H1 (cell line): ENCODE measurements around the gene LIN54. TPM values are rescaled to one million over a fixed set of nuclear protein-coding genes. Genes with fewer than 3 reads are reported as not detected.

Experiments used
- CTCF ChIA-PET: fragments of 300-600 bp; sonication (Branson Sonifier 250); formaldehyde crosslinking; loops from one replicate; lab custom pipeline; 2021; ENCODE audit not compliant: partially characterized antibody; lab: Charles Lee
- POLR2A ChIA-PET: fragments of 300-600 bp; sonication (Branson Sonifier 250); formaldehyde crosslinking; loops from one replicate; lab custom pipeline; 2021; ENCODE audit warnings: inconsistent platforms; ENCODE audit not compliant: partially characterized antibody; lab: Charles Lee
- DNase-seq, 2 experiments: peaks; one replicate each; pipeline versions ENCODE4 v3.0.0 to v3.0.0-alpha.2; 2010 to 2022; ENCODE audit warnings: low spot score in 2 of 2, low read depth in 1 of 2, mixed read lengths in 1 of 2
- FAIRE-seq: peaks from 2 replicates; lab custom pipeline; 2011; peaks lifted over from hg19 to GRCh38; lab: Jason Lieb, UNC
- H2AFZ ChIP-seq: 2 replicates; pipeline ENCODE4 v1.8.1; 2012; ENCODE audit warnings: low read length, inconsistent platforms
- H2AK5ac ChIP-seq: 2 replicates; pipeline ENCODE4 v1.6.1; 2013; ENCODE audit warnings: low read depth, low read length
- H2BK120ac ChIP-seq: replicated peaks from 2 replicates; pipeline ENCODE3; 2013; ENCODE audit warnings: low read depth, low read length, inconsistent platforms
- H2BK12ac ChIP-seq: 2 replicates; pipeline ENCODE4 v1.6.1; 2013; ENCODE audit warnings: low read depth, low read length
- H2BK15ac ChIP-seq: 2 replicates; pipeline ENCODE4 v1.6.1; 2013; ENCODE audit warnings: low read length
- H2BK20ac ChIP-seq: 2 replicates; pipeline ENCODE4 v1.6.1; 2013; ENCODE audit warnings: low read length
- H2BK5ac ChIP-seq: 2 replicates; pipeline ENCODE4 v1.6.1; 2013; ENCODE audit warnings: low read depth, low read length
- H3K14ac ChIP-seq: 2 replicates; pipeline ENCODE4 v1.6.1; 2013; ENCODE audit warnings: inconsistent platforms; ENCODE audit not compliant: insufficient read length
- H3K18ac ChIP-seq: 2 replicates; pipeline ENCODE4 v1.6.1; 2013; ENCODE audit warnings: low read length; ENCODE audit errors: extremely low read depth
- H3K23ac ChIP-seq: 2 replicates; pipeline ENCODE4 v1.6.1; 2013; ENCODE audit warnings: inconsistent platforms; ENCODE audit not compliant: insufficient read length
- H3K23me2 ChIP-seq: 2 replicates; pipeline ENCODE4 v1.6.1; 2013; ENCODE audit warnings: low read depth, low read length
- H3K27ac ChIP-seq: 2 replicates; pipeline ENCODE4 v1.6.1; 2011; ENCODE audit warnings: low read depth, low read length, inconsistent platforms
- H3K27me3 ChIP-seq, 4 experiments: replicated peaks in 1 of 4; 1 replicate in 1 of 4; 2 replicates in 3 of 4; pipeline versions ENCODE4 v1.6.1 to v1.8.1; 2011 to 2013; ENCODE audit warnings: low read length in 3 of 4, mild to moderate bottlenecking in 3 of 4, inconsistent platforms in 2 of 4, mixed read lengths in 2 of 4, moderate library complexity in 1 of 4; ENCODE audit not compliant: control insufficient read depth in 3 of 4, insufficient read depth in 3 of 4; ENCODE audit errors: extremely low read depth in 1 of 4
- H3K36me3 ChIP-seq, 4 experiments: 2 replicates each; pipeline versions ENCODE4 v1.6.1 to v1.8.1; 2011 to 2013; ENCODE audit warnings: mild to moderate bottlenecking in 4 of 4, low read length in 3 of 4, moderate library complexity in 2 of 4, control low read depth in 1 of 4, inconsistent platforms in 1 of 4; ENCODE audit not compliant: insufficient read depth in 4 of 4, control insufficient read depth in 2 of 4
- H3K4ac ChIP-seq: replicated peaks from 2 replicates; pipeline ENCODE3; 2013; ENCODE audit warnings: low read length, low read depth, mixed read lengths, inconsistent platforms; ENCODE audit not compliant: insufficient read length
- H3K4me1 ChIP-seq, 4 experiments: replicated peaks in 1 of 4; 1 replicate in 1 of 4; 2 replicates in 3 of 4; pipeline versions ENCODE4 v1.6.1 to v1.8.1; 2011 to 2013; ENCODE audit warnings: low read length in 3 of 4, inconsistent platforms in 2 of 4, mixed read lengths in 1 of 4; ENCODE audit not compliant: insufficient read depth in 4 of 4, control insufficient read depth in 3 of 4
- H3K4me2 ChIP-seq, 2 experiments: 2 replicates each; pipeline versions ENCODE4 v1.6.1 to v1.8.1; 2011 to 2013; ENCODE audit warnings: low read depth in 2 of 2, low read length in 2 of 2, control low read depth in 1 of 2, inconsistent platforms in 1 of 2, mild to moderate bottlenecking in 1 of 2; ENCODE audit not compliant: insufficient read depth in 1 of 2
- H3K4me3 ChIP-seq, 4 experiments: fragments of 200-600, 300-600 bp in 1 of 4; sonication (generic), shearing (Covaris generic), sonication (Bioruptor Twin) in 1 of 4; 2 replicates each; pipeline versions ENCODE4 v1.5.1 to v1.8.1; 2011 to 2016; ENCODE audit warnings: low read length in 4 of 4, low read depth in 3 of 4, control low read depth in 2 of 4, inconsistent platforms in 2 of 4, mild to moderate bottlenecking in 2 of 4, mixed read lengths in 1 of 4, moderate library complexity in 1 of 4; ENCODE audit not compliant: insufficient read depth in 2 of 4; ENCODE audit errors: extremely low read depth in 1 of 4
- H3K56ac ChIP-seq: replicated peaks from 2 replicates; pipeline ENCODE3; 2013; ENCODE audit warnings: low read depth, mild to moderate bottlenecking, mixed read lengths, low read length, inconsistent platforms; ENCODE audit not compliant: insufficient read length
- H3K79me1 ChIP-seq: 2 replicates; pipeline ENCODE4 v1.6.1; 2013; ENCODE audit warnings: low read depth, low read length, control low read depth
- H3K79me2 ChIP-seq, 2 experiments: 2 replicates each; pipeline versions ENCODE4 v1.6.1 to v1.8.1; 2012 to 2013; ENCODE audit warnings: low read length in 2 of 2, mild to moderate bottlenecking in 2 of 2, inconsistent platforms in 1 of 2; ENCODE audit not compliant: insufficient read depth in 2 of 2, control insufficient read depth in 1 of 2
- H3K9ac ChIP-seq, 4 experiments: replicated peaks in 1 of 4; 1 replicate in 1 of 4; 2 replicates in 3 of 4; pipeline versions ENCODE4 v1.6.1 to v1.8.1; 2011 to 2013; ENCODE audit warnings: low read depth in 3 of 4, low read length in 3 of 4, control low read depth in 2 of 4, mild to moderate bottlenecking in 2 of 4, moderate library complexity in 2 of 4, inconsistent platforms in 1 of 4; ENCODE audit errors: extremely low read depth in 1 of 4
- H3K9me3 ChIP-seq, 2 experiments: 2 replicates each; pipeline versions ENCODE4 v1.6.1 to v1.8.1; 2012 to 2013; ENCODE audit warnings: mild to moderate bottlenecking in 2 of 2, moderate library complexity in 2 of 2, control low read depth in 1 of 2, inconsistent platforms in 1 of 2, low read depth in 1 of 2, low read length in 1 of 2, mixed read lengths in 1 of 2; ENCODE audit not compliant: insufficient read depth in 2 of 2
- H4K20me1 ChIP-seq, 2 experiments: replicated peaks in 1 of 2; 2 replicates each; pipeline versions ENCODE3 to v1.8.1; 2011 to 2013; ENCODE audit warnings: inconsistent platforms in 2 of 2, low read length in 2 of 2, mild to moderate bottlenecking in 1 of 2; ENCODE audit not compliant: insufficient read depth in 2 of 2, control insufficient read depth in 1 of 2
- H4K5ac ChIP-seq: 2 replicates; pipeline ENCODE4 v1.6.1; 2013; ENCODE audit warnings: low read length, low read depth, mixed read lengths, inconsistent platforms; ENCODE audit not compliant: insufficient read length
- H4K8ac ChIP-seq: 2 replicates; pipeline ENCODE4 v1.8.0; 2013; ENCODE audit warnings: mild to moderate bottlenecking, moderate library complexity, low read length, inconsistent platforms; ENCODE audit not compliant: insufficient read depth; ENCODE audit errors: extremely low read depth
- H4K91ac ChIP-seq: replicated peaks from 2 replicates; pipeline ENCODE3; 2013; ENCODE audit warnings: low read length, mixed read lengths, inconsistent platforms; ENCODE audit not compliant: insufficient read length
- CBX5 ChIP-seq: fragments of 300-800, 300-1000 bp; sonication (generic); IDR thresholded peaks from 2 replicates; pipeline ENCODE4 v1.7.1; 2016; ENCODE audit warnings: antibody characterized with exemption, low read length, low read depth
- CREB1 ChIP-seq: IDR thresholded peaks from 2 replicates; pipeline ENCODE4 v1.6.1; 2012; ENCODE audit warnings: inconsistent platforms
- CTBP2 ChIP-seq: IDR thresholded peaks from 2 replicates; pipeline ENCODE4 v1.7.0; 2011; ENCODE audit warnings: borderline replicate concordance, mild to moderate bottlenecking, moderate library complexity, mixed read lengths, low read length; ENCODE audit not compliant: insufficient read depth, insufficient read length
- GABPA ChIP-seq: IDR thresholded peaks from 2 replicates; pipeline ENCODE4 v1.6.1; 2011; ENCODE audit warnings: mild to moderate bottlenecking, low read length, moderate library complexity, borderline replicate concordance; ENCODE audit not compliant: insufficient read depth
- GTF2F1 ChIP-seq: IDR thresholded peaks from 2 replicates; pipeline ENCODE4 v1.6.1; 2012; ENCODE audit warnings: low read depth, low read length, improper control_type of control experiment, borderline replicate concordance
- JUN ChIP-seq: IDR thresholded peaks from 2 replicates; pipeline ENCODE4 v1.6.1; 2011; ENCODE audit warnings: low read depth, mild to moderate bottlenecking, improper control_type of control experiment, low read length
- JUND ChIP-seq: IDR thresholded peaks from 2 replicates; pipeline ENCODE4 v1.6.1; 2011; ENCODE audit warnings: mild to moderate bottlenecking, improper control_type of control experiment, low read length
- KDM4A ChIP-seq: IDR thresholded peaks from one replicate; pipeline ENCODE4 v1.7.1; 2012; ENCODE audit warnings: low read depth, mild to moderate bottlenecking, moderate library complexity, low read length, inconsistent platforms; ENCODE audit not compliant: severe bottlenecking
- RFX5 ChIP-seq: IDR thresholded peaks from 2 replicates; pipeline ENCODE4 v1.6.1; 2011; ENCODE audit warnings: low read depth, low read length, improper control_type of control experiment, borderline replicate concordance
- TBP ChIP-seq: IDR thresholded peaks from 2 replicates; pipeline ENCODE4 v1.6.1; 2011; ENCODE audit warnings: low read depth, low read length, improper control_type of control experiment
- TCF12 ChIP-seq: IDR thresholded peaks from 2 replicates; pipeline ENCODE4 v1.6.1; 2011; ENCODE audit warnings: low read depth, mild to moderate bottlenecking, low read length
- ZNF274 ChIP-seq: IDR thresholded peaks from 2 replicates; pipeline ENCODE4 v1.7.0; 2012; ENCODE audit warnings: low read length, borderline replicate concordance; ENCODE audit errors: extremely low read depth
- WGBS, 2 experiments: shearing (Covaris generic) in 1 of 2; methylation state at CpG; one replicate each; pipeline versions ENCODE4 v1.1.6 to v1.1.7; 2013 to 2015; ENCODE audit warnings: low lambda C conversion rate in 2 of 2, mixed read lengths in 2 of 2, inconsistent platforms in 1 of 2, low coverage in 1 of 2, missing lambda C conversion rate in 1 of 2; ENCODE audit not compliant: insufficient replicate concordance in 2 of 2, insufficient coverage in 1 of 2, insufficient read length in 1 of 2; ENCODE audit errors: extremely low coverage in 1 of 2, missing lambda C conversion rate in 1 of 2; 5-methylcytosine and 5-hydroxymethylcytosine counted together
- polyA plus RNA-seq, 7 experiments: library from polyadenylated mRNA; depleted of rRNA in 3 of 7; stranded (reverse) in 5 of 7; unstranded in 2 of 7; fragments of >200 nt in 5 of 7; fragments of 200-250 nt in 2 of 7; gene quantifications; 1 replicate in 5 of 7; 2 replicates in 1 of 7; 4 replicates in 1 of 7; pipeline versions ENCODE4 v1.2.1 to v1.2.3, GENCODE V29; 2011 to 2013; ENCODE audit warnings: missing spikeins in 2 of 7, mixed read lengths in 2 of 7
- total RNA-seq: library from RNA; stranded (reverse); fragmentation: NEBNext Ultra II Directional; extraction: Animal tissue kit (Norgen Biotek cat#: 25700); gene quantifications from 2 replicates; pipeline ENCODE4 v1.2.1, GENCODE V29; 2021

LIN54 gene
- total and polyA plus RNA-seq, 2 of the 8 experiments (the other 6 are each of a cell fraction or from before 2014, with no cell fraction given) = 5.7 to 11.1 TPM

DNA sequence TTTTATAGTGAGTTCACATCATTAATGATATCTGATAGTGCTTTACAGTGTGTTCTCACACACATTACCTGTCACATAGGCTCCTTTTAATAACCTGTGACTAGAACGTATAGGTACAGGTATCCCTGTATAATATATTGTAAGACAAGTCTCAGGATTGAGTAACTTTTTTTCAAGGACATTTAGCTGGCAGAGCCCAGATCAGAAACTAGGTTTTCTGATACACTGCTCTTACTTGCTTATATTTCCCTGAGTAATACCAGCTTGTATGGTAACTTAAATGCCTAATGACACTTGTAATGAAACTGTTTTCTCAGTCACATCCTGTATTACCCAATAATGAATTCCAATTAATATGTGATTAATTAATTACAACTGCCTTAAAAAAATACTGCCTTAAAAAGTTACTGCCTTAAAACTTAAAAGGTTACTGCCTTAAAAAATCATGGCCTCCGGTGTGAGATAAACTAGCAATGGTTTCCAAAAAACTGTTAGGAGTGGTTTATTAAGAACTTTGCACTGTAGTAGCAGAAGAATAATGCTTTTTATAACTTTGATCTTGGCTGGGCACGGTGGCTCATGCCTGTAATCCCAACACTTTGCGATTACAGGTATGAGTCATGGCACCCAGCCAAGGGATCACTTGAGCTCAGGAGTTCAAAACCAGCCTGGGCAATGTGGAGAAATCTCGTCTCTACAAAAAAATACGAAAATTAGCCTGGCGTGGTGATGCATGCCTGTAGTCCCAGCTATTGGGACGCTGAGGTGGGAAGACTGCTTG is 36.3 kb upstream of the LIN54 start:
- FAIRE-seq (no peak), DNase-seq (no peak)
- Histone ChIP-seq H4K8ac (no peak overlapping the region), H2BK12ac (no peak overlapping the region), H4K5ac (no peak overlapping the region), H3K36me3 (peaks cover 0 to 3% (median 0%) of the 10 kb centered on the region in 4 experiments; a peak in 1 of 8 replicates), H3K23ac (no peak overlapping the region), H3K9ac (peak overlapping the region in 1 of 4 experiments; percentile 34; a peak in 1 of 7 replicates), H3K27me3 (no peaks in the 10 kb centered on the region), H2BK5ac (no peak overlapping the region), H2AFZ (no peak overlapping the region), H3K4me2 (no peak overlapping the region), H2BK15ac (no peak overlapping the region), H3K79me1 (no peaks in the 10 kb centered on the region; the same call in 1 of the 2 replicates), H3K9me3 (no peaks in the 10 kb centered on the region), H3K56ac (no peak overlapping the region), H2BK20ac (no peak overlapping the region), H3K4me3 (no peak overlapping the region), H3K4me1 (no peaks in the 10 kb centered on the region), H4K20me1 (no peaks in the 10 kb centered on the region), H2BK120ac (no peak overlapping the region), H3K18ac (no peak overlapping the region), H3K14ac (no peak overlapping the region), H3K79me2 (no peaks in the 10 kb centered on the region), H4K91ac (no peak overlapping the region), H3K23me2 (no peaks in the 10 kb centered on the region), H3K4ac (no peak overlapping the region), H2AK5ac (no peak overlapping the region), H3K27ac (no peak overlapping the region)
- ChIA-PET POLR2A (interaction anchor here (2.7 kb wide), 1 partner anchor 12 kb away, joined by 9 read pairs; the partner anchor contains the start of gene COPS4), CTCF (interaction anchor here (0.6 to 1.4 kb wide), 4 partner anchors 16 to 177 kb away, joined by 3 to 5 read pairs (median 3); no protein-coding TSS in a partner anchor)
- WGBS, 2 experiments = 88% methylated on average over 8 of the region's 8 CpGs; no CpG with 5 or more reads in 1 of the 2 experiments
- TF ChIP-seq CREB1 (no peak), TCF12 (no peak), RFX5 (no peak), JUN (no peak), CTBP2 (no peak), ZNF274 (no peak), KDM4A (no peak), TBP (no peak), CBX5 (no peak), JUND (no peak), GABPA (no peak), GTF2F1 (no peak)
